Parathyroid adenoma (tissue), 2 donors: ENCODE measurements around the gene FRAS1.

Experiments
- H2AFZ ChIP-seq: fragments of 300-600 bp; sonication (generic); one replicate; pipeline ENCODE4 v1.7.0; 2017; ENCODE audit warnings: antibody characterized with exemption, mild to moderate bottlenecking
- H3K27ac ChIP-seq: fragments of 300-600 bp; sonication (generic); one replicate; pipeline ENCODE4 v1.7.0; 2017
- H3K27me3 ChIP-seq: fragments of 300-600 bp; sonication (generic); one replicate; pipeline ENCODE4 v1.7.0; 2017; ENCODE audit warnings: low read length; ENCODE audit not compliant: control insufficient read depth, insufficient read depth
- H3K36me3 ChIP-seq: fragments of 300-600 bp; sonication (generic); one replicate; pipeline ENCODE4 v1.7.0; 2017; ENCODE audit warnings: low read length; ENCODE audit not compliant: control insufficient read depth, insufficient read depth
- H3K4me1 ChIP-seq: fragments of 300-600 bp; sonication (generic); one replicate; pipeline ENCODE4 v1.7.0; 2017; ENCODE audit warnings: control low read depth
- H3K4me2 ChIP-seq: fragments of 300-600 bp; sonication (generic); one replicate; pipeline ENCODE4 v1.7.0; 2017; ENCODE audit warnings: low read length
- H3K4me3 ChIP-seq: fragments of 300-600 bp; sonication (generic); one replicate; pipeline ENCODE4 v1.7.0; 2017; ENCODE audit warnings: low read depth, low read length
- H3K79me2 ChIP-seq: fragments of 300-600 bp; sonication (generic); one replicate; pipeline ENCODE4 v1.7.0; 2017; ENCODE audit warnings: control low read depth
- H3K9ac ChIP-seq: fragments of 300-600 bp; sonication (generic); one replicate; pipeline ENCODE4 v1.7.0; 2017; ENCODE audit warnings: mild to moderate bottlenecking
- H3K9me3 ChIP-seq: fragments of 300-600 bp; sonication (generic); one replicate; pipeline ENCODE4 v1.7.0; 2017; ENCODE audit warnings: low read length; ENCODE audit not compliant: control insufficient read depth
- CTCF ChIP-seq: fragments of 300-600 bp; sonication (generic); IDR thresholded peaks from one replicate; pipeline ENCODE4 v1.7.0; 2017; ENCODE audit warnings: antibody characterized with exemption, mild to moderate bottlenecking
- donor health status: primary hyperparathyroidism.

The FRAS1 gene

GRCh38 chr4:78227411-78228057 lies 170.4 kb downstream of the FRAS1 start:
- Histone ChIP-seq H3K27ac (no peak overlapping the region), H3K4me2 (no peak overlapping the region), H3K9ac (no peak overlapping the region), H3K27me3 (no peaks in the 10 kb centered on the region), H3K4me3 (no peak overlapping the region), H3K4me1 (no peaks in the 10 kb centered on the region), H3K36me3 (no peaks in the 10 kb centered on the region), H3K79me2 (no peaks in the 10 kb centered on the region), H2AFZ (no peak overlapping the region), H3K9me3 (peaks cover 3% of the 10 kb centered on the region)
- TF ChIP-seq CTCF: no peak

DNA sequence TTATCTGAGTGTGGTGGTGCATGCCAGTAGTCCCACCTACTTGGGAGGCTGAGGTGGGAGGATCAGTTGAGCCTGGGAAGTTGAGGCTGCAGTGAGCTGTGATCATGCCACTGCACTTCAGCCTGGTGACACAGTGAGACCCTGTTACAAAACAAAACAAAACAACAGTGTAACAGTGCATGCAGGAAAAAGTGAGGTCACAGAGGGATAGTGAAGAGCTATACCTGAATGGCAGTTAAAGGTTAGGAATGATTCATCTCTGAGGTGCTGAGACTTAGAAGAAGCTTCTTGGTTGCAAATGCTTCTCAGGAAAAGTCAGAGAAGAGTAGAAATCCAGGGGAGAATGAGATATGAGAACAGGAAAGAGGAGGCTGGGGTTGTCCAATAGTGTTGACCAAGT lies 178.7 kb downstream of the FRAS1 start:
- Histone ChIP-seq H3K79me2 (no peaks in the 10 kb centered on the region), H3K4me3 (no peak overlapping the region), H3K27ac (no peak overlapping the region), H3K4me1 (no peaks in the 10 kb centered on the region), H3K36me3 (no peaks in the 10 kb centered on the region), H2AFZ (no peak overlapping the region), H3K27me3 (no peaks in the 10 kb centered on the region), H3K9me3 (no peaks in the 10 kb centered on the region), H3K4me2 (no peak overlapping the region), H3K9ac (no peak overlapping the region)
- no peak for TF ChIP-seq CTCF

GRCh38 chr4:78237360-78237759 lies 180.2 kb downstream of the FRAS1 start:
- Histone ChIP-seq H3K9me3 (no peaks in the 10 kb centered on the region), H3K36me3 (no peaks in the 10 kb centered on the region), H3K4me3 (no peak overlapping the region), H2AFZ (no peak overlapping the region), H3K27me3 (no peaks in the 10 kb centered on the region), H3K9ac (no peak overlapping the region), H3K4me2 (no peak overlapping the region), H3K4me1 (no peaks in the 10 kb centered on the region), H3K79me2 (no peaks in the 10 kb centered on the region), H3K27ac (no peak overlapping the region)
- no peak for TF ChIP-seq CTCF

GRCh38 chr4:78242071-78242470 lies 184.9 kb downstream of the FRAS1 start:
- no peak overlapping the region for H3K27ac ChIP-seq
- no peak overlapping the region for H2AFZ ChIP-seq
- no peaks in the 10 kb centered on the region for H3K27me3 ChIP-seq
- no peaks in the 10 kb centered on the region for H3K79me2 ChIP-seq
- H3K9me3 ChIP-seq: no peaks in the 10 kb centered on the region
- H3K36me3 ChIP-seq: no peaks in the 10 kb centered on the region
- H3K4me1 ChIP-seq: no peaks in the 10 kb centered on the region
- no peak overlapping the region for H3K4me3 ChIP-seq
- no peak for TF ChIP-seq CTCF
- H3K9ac ChIP-seq: no peak overlapping the region
- no peak overlapping the region for H3K4me2 ChIP-seq

DNA sequence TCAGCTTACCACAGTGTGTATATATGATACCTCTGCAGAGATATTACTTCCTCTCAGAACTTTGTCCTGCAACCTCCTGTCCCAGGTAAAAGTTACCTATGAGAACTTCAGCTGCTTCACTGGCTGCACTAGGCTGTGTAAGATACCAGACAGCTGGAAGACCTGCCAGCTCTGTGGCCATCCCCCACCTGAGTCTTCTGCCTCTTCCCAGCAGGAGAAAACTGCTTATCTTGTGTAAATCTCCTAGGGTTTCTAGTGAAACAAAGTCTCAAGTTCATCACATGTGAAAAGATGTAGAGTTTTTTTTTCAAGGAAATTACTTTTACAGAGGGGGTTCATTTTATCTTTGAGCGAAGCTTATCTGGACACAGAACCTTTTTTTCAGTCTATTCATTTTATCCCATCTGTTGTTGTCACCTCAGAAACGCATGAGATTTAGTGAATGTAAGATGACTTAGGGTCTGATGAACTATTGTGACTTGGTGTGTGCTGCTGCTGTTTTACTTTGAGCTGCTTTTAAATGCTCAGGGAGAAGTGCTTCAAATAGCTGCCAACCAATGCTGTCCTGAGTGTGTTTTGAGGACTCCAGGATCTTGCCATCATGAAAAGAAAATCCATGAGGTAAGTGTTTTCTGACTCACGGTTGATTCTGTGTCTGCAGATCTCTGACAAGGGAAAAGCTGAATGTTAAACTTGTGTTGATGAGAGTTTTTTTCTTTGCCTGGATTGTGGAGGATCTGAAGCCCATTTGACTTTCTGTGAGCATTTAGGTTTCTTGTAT lies 187.8 kb downstream of the FRAS1 start:
- no peak overlapping the region for H3K27ac ChIP-seq
- no peaks in the 10 kb centered on the region for H3K4me1 ChIP-seq
- no peak overlapping the region for H2AFZ ChIP-seq
- no peaks in the 10 kb centered on the region for H3K9me3 ChIP-seq
- TF ChIP-seq CTCF: no peak
- H3K4me2 ChIP-seq: no peak overlapping the region
- H3K79me2 ChIP-seq: no peaks in the 10 kb centered on the region
- H3K4me3 ChIP-seq: no peak overlapping the region
- H3K27me3 ChIP-seq: no peaks in the 10 kb centered on the region
- H3K36me3 ChIP-seq: no peaks in the 10 kb centered on the region
- H3K9ac ChIP-seq: no peak overlapping the region
